Pancreas (tissue), 10 donors: ENCODE measurements around the gene FILIP1L. TPM values are rescaled to one million over a fixed set of nuclear protein-coding genes. Genes with fewer than 3 reads are reported as not detected.

Experiments used
- ATAC-seq, 4 donors: fragments of 200-7000 bp; cut with Tn5 transposase; one replicate each; pipeline versions ENCODE4 v1.8.0 to v1.9.1; 2020; ENCODE audit warnings: mild to moderate bottlenecking in 4 of 4, moderate library complexity in 4 of 4
- DNase-seq, 6 donors: peaks; one replicate each; pipeline ENCODE4 v3.0.0-alpha.2; 2020
- FAIRE-seq: peaks from 2 replicates; lab custom pipeline; 2012; peaks lifted over from hg19 to GRCh38; lab: Jason Lieb, UNC
- H3K27ac ChIP-seq, 4 donors: fragments of 200-600 bp; sonication (generic); 1 replicate in 3 of 4; 2 replicates in 1 of 4; pipeline versions ENCODE4 v1.5.0 to v1.8.0; 2020
- H3K27me3 ChIP-seq, 4 donors: fragments of 200-600 bp; one replicate each; pipeline ENCODE4 v1.8.0; 2021
- H3K36me3 ChIP-seq, 3 donors: fragments of 200-600 bp; sonication (generic) in 1 of 3; one replicate each; pipeline versions ENCODE4 v1.5.0 to v1.8.0; 2020 to 2021
- H3K4me1 ChIP-seq, 3 donors: fragments of 200-600 bp; one replicate each; pipeline ENCODE4 v1.8.0; 2021
- H3K4me3 ChIP-seq, 4 donors: fragments of 200-600 bp; sonication (generic) in 2 of 4; one replicate each; pipeline versions ENCODE4 v1.5.0 to v1.8.0; 2020 to 2021
- H3K9me3 ChIP-seq, 4 donors: fragments of 200-600 bp; one replicate each; pipeline ENCODE4 v1.8.0; 2021
- CTCF ChIP-seq, 4 donors: fragments of 200-600 bp; sonication (generic) in 3 of 4; IDR thresholded peaks; one replicate each; pipeline versions ENCODE4 v1.5.0 to v1.8.0; 2021; ENCODE audit warnings: antibody characterized with exemption in 4 of 4
- WGBS, 2 donors: extraction: QIAGEN DNeasy Blood & Tissue Kit; methylation state at CpG; one replicate each; pipeline ENCODE4 v1.1.7; 2013; 5-methylcytosine and 5-hydroxymethylcytosine counted together
- intact Hi-C, 3 donors: fragments of 100-400 bp; cut with DNase I; formaldehyde crosslinking; loops; one replicate each; pipeline versions ENCODE4 v1.11.1 to v1.14.2; 2022
- polyA plus RNA-seq, 2 donors: library from polyadenylated mRNA; stranded (reverse); fragments of 200-250 nt; gene quantifications; one replicate each; pipeline ENCODE4 v1.2.3, GENCODE V29; 2013
- total RNA-seq, 6 donors: library from RNA; stranded (reverse); fragmentation: NEBNext Ultra II Directional in 4 of 6; extraction: Animal tissue kit (Norgen Biotek cat#: 25700) in 4 of 6; gene quantifications; one replicate each; pipeline versions ENCODE4 v1.2.1 to v1.2.4, GENCODE V29; 2021 to 2023
- donor health status: healthy with polysubstance abuse.
- donor health status: DM: no; HTN: no; CAD: no; lungs with moderate emphysema.
- donor health status: DM: no; HTN: no; CAD: no.
- donor health status: control.
- donor health status: control.
- donor health status: Bipolar disorder and iron deficiency.
- donor health status: DM: yes; HTN: yes; CAD: no.
- donor health status: DM: no; HTN: no; CAD: no.
- donor health status: DM: no; HTN: no; CAD: no.
- donor health status: DM: yes; HTN: yes; CAD: no.

FILIP1L gene
- total and polyA plus RNA-seq, 8 donors, result 12.5 to 37.7 (median 15.8) TPM

- ATAC-seq (no peak), FAIRE-seq (no peak), DNase-seq (no peak)
- 65 to 69% methylated on average over 4 of the region's 4 CpGs for WGBS, 2 donors
- Histone ChIP-seq H3K9me3 (no peaks in the 10 kb centered on the region), H3K4me1 (peaks cover 15 to 32% (median 29%) of the 10 kb centered on the region in 3 donors), H3K36me3 (no peaks in the 10 kb centered on the region), H3K27ac (no peak overlapping the region), H3K27me3 (no peaks in the 10 kb centered on the region), H3K4me3 (no peak overlapping the region)
- no peak for TF ChIP-seq CTCF (IDR thresholded peaks at IDR 0.05)
- intact Hi-C loops, result no loop called here
These were observed 7.0 kb downstream of the FILIP1L start for GRCh38 chr3:100107221-100107814.

DNA sequence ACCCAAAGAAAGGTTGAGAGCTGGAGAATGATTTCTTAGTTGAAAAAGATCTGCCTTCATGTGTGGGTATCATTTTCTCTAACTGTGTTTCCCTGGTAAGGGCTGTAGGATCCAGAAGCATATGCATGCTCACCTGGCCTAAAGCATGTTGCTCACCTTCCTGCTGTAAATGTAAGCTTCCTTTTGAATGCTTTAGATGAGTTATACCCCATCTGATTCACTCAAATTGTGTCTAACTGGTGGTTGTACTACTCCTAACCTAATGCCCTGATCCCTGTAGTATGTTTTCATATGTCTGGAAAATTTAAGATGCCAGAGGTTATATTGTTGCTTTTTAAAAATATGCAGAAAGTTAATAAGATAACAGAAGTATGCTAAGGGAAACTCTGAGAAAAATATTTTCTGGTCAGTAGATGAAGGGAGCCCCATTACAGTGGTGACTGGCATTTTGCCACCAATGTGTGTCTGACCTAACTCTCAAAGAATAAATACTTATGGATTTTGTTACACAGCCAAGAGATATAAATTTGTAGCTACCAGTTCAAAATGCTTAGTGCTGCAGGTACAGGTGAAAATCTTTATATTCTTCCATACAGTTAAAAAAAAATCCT is 7.7 kb downstream of the FILIP1L start:
- intact Hi-C loops, result no loop called here
- ATAC-seq (no peak), FAIRE-seq (no peak), DNase-seq (no peak)
- TF ChIP-seq CTCF (IDR thresholded peaks at IDR 0.05), result no peak
- Histone ChIP-seq H3K4me1 (peaks cover 15 to 32% (median 29%) of the 10 kb centered on the region in 3 donors), H3K36me3 (no peaks in the 10 kb centered on the region), H3K4me3 (no peak overlapping the region), H3K27ac (no peak overlapping the region), H3K27me3 (no peaks in the 10 kb centered on the region), H3K9me3 (no peaks in the 10 kb centered on the region)

DNA sequence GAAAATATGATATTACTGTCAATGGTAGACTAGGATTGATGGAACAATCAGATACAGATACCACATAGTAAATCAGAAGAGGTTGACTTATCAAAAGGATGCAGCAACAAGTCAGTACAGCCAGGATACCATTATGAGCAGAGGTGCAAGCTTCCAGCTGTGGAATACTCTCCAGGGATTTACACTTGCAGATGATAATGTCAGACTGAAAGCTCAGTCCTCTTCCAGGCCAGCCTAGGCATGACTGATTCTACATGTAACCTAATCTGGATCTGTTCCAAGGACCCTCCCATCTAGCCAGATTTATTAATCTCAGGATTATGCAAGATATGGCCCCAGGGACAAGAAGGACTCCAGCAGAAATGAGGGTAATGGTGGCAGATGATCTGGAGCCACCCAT is 8.2 kb downstream of the FILIP1L start:
- no peaks in the 10 kb centered on the region for H3K36me3 ChIP-seq
- intact Hi-C loops, result no loop called here
- no peak overlapping the region for H3K27ac ChIP-seq
- H3K27me3 ChIP-seq, result no peaks in the 10 kb centered on the region
- FAIRE-seq (no peak), DNase-seq (no peak), ATAC-seq (no peak)
- no peaks in the 10 kb centered on the region for H3K9me3 ChIP-seq
- peaks cover 15 to 32% (median 29%) of the 10 kb centered on the region in 3 donors for H3K4me1 ChIP-seq
- no peak for TF ChIP-seq CTCF (IDR thresholded peaks at IDR 0.05)
- no peak overlapping the region for H3K4me3 ChIP-seq

DNA sequence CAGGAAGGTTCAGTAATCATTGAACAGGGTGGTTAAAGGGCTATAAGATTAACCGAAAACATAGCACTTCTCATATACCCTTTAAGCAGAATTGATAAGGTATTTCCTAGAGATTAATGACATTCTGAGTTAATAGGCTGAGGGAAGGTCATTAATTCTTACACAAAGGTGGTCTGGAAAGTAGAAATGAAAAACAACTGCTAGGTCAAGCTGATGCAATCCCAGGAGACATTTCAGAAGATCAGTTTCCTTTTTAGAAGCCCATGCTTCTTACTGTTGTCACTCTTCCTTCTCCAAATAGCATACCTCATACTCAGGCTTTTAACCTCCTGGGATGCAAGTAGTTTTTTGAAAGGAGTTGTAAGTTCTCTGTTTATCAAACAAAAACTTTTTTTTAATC is 8.8 kb downstream of the FILIP1L start:
- no peak for TF ChIP-seq CTCF (IDR thresholded peaks at IDR 0.05)
- no peak for ATAC-seq
- FAIRE-seq, result no peak
- Histone ChIP-seq H3K27ac (no peak overlapping the region), H3K9me3 (no peaks in the 10 kb centered on the region), H3K4me3 (no peak overlapping the region), H3K4me1 (peaks cover 15 to 32% (median 29%) of the 10 kb centered on the region in 3 donors), H3K36me3 (no peaks in the 10 kb centered on the region), H3K27me3 (no peaks in the 10 kb centered on the region)
- intact Hi-C loops, result no loop called here
- WGBS, 2 donors, result 63 to 79% methylated on average over 1 of the region's 1 CpG
- no peak for DNase-seq

- Histone ChIP-seq H3K9me3 (no peaks in the 10 kb centered on the region), H3K27me3 (no peaks in the 10 kb centered on the region), H3K27ac (no peak overlapping the region), H3K36me3 (no peaks in the 10 kb centered on the region), H3K4me3 (no peak overlapping the region), H3K4me1 (peaks cover 15 to 32% (median 29%) of the 10 kb centered on the region in 3 donors)
- no peak for TF ChIP-seq CTCF (IDR thresholded peaks at IDR 0.05)
- FAIRE-seq, result no peak
- intact Hi-C loops, result no loop called here
- no peak for DNase-seq
- ATAC-seq, result no peak
These were observed 9.4 kb downstream of the FILIP1L start for GRCh38 chr3:100104817-100105413.
